Stimulated activated CD4-positive, alpha-beta T cell treated with anti-CD3 and anti-CD28 coated beads, Interleukin-1b, Interleukin-23, amount 100 ng/mL, for 1 hour (primary cell): ENCODE results near the gene EXOSC9.

Source experiments
- DNase-seq, 2 donors: peaks; one replicate each; pipeline ENCODE4 v3.0.0-alpha.2; 2020; ENCODE audit warnings: low read depth in 2 of 2

Gene EXOSC9

DNA sequence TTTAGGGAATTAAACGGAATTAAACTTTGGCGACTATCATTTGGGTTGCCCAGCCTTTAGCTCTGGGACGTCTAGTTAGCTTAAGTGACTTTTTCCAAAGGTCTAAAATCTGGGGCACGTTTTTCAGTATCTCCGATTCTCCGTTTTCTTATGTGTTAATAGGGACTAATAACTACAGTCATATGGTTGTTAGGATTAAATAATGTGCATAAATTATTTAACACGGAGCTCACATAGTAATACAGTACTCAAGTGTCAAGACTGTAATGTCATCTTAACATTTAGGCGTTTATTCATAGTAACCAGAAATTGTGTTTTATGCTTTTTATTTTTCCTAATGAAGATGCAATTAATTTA, 23.0 kb downstream of the EXOSC9 start:
- no peak for DNase-seq

- DNase-seq: no peak
These were observed 23.8 kb downstream of the EXOSC9 start for GRCh38 chr4:121824950-121825349.

DNA sequence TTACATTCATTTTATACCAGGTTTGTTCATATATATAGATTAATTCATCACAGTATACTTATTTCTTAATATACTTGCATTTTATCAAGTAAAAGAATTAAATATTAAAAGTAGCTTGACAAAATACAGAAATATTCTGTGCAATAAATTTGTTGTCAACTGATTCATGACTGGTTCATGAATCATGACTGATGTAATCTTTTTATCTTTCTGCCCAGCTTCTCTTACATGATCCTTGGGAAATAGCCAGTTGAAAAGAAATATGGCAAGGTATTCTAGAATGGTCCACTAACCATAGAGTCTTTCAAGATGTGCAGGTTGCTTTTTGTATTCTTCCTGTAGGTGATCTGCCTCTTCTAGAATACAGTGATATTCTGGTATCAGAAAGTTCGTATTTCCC, 26.7 kb downstream of the EXOSC9 start:
- DNase-seq: no peak

DNA sequence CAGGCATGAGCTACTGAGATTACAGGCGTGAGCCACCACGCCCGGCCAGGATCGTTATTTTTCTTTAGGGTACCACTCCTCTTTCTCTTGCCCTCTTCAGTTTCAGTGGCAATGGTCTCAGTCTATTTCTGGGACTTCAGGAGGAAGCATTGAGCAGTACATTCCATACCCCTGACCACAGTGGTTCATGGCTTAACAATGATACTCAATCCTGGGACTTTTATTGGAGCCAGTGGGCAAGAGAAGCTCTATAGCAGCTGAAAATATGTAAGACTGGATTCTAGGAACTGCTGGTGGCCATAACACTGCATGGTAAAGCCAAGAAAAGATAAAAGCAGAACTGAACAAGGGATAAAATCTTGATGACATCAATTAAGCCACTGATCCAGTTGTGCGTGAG, 28.4 kb downstream of the EXOSC9 start:
- DNase-seq: no peak

- DNase-seq: no peak
These were observed 37.0 kb downstream of the EXOSC9 start for GRCh38 chr4:121838136-121838535.

- no peak for DNase-seq
These were observed 41.7 kb downstream of the EXOSC9 start for GRCh38 chr4:121842862-121843261.

DNA sequence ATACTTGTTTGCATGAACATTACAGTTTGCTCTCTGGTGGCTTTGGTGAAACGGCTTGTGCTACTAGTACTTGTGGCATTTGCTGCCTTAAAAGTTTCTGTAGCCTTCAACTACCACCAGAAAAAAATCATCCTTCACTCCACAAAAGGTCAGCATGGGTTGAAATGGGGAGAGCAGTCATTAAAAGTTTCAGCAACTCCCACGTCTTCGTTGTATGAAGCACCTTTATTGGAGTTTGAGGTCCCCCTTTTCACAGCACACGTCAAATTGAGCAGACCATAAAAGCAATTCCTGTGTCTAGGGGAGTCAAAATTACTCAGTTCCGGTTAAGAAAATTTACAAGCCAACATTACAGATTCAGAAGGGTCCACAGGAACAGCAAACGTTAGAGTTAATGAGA, 45.5 kb downstream of the EXOSC9 start:
- no peak for DNase-seq

DNA sequence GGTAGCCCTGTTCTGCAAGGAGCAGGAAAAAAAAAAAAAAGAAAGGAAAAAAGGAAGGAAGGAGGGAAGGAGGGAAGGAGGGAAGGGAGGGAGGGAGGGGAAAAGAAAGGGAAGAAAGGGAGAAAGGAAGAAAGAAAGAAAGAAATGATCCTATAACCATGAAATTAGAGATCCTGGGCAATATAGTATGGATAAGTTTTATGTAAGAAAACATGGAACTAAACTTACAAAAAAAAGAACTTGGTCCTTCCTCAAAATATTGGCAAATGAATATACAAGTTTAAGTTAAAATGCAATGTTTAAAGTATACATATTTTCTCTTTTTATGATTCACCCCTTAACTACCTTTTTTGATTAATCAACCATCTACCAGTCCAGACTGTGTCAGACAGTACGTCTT, 50.2 kb downstream of the EXOSC9 start:
- no peak for DNase-seq

GRCh38 chr4:121860121-121860520, 59.0 kb downstream of the EXOSC9 start:
- no peak for DNase-seq

GRCh38 chr4:121861426-121861825, 60.3 kb downstream of the EXOSC9 start:
- no peak for DNase-seq

DNA sequence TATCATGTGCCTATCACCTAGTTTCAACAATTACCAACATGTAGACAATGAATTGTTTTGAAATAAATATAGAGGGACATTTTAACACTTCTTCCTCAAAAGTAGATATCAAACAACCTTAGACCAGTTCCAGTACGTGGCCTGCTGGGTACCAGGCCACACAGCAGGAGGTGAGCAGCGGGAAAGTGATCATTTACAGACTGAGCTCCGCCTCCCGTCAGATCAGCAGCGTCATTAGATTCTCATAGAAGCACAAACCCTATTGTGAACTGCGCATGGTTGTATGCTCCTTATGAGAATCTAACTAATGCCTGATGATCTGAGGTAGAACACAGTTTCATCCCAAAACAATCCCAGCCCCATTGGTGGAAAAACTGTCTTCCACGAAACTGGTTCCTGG, 62.7 kb downstream of the EXOSC9 start:
- DNase-seq: no peak
